GM12878 (cell line): ENCODE measurements around the gene NTN1.

Experiments used
- CHD2 ChIP-seq: IDR thresholded peaks from 2 replicates; pipeline ENCODE4 v1.6.1; 2011; ENCODE audit warnings: low read depth, low read length, improper control_type of control experiment, borderline replicate concordance
- EP300 ChIP-seq, 2 experiments: fragments of 150-350 bp in 1 of 2; IDR thresholded peaks; 2 replicates each; pipeline ENCODE4 v1.6.1; 2011 to 2012; ENCODE audit warnings: low read depth in 2 of 2, low read length in 2 of 2, borderline replicate concordance in 1 of 2, improper control_type of control experiment in 1 of 2, inconsistent platforms in 1 of 2; ENCODE audit not compliant: control insufficient read depth in 1 of 2
- POLR2A ChIP-seq: IDR thresholded peaks from 2 replicates; pipeline ENCODE4 v1.6.1; 2011; ENCODE audit warnings: low read depth, mild to moderate bottlenecking, low read length
- POLR2AphosphoS5 ChIP-seq: IDR thresholded peaks from 2 replicates; pipeline ENCODE4 v1.6.1; 2011; ENCODE audit warnings: mild to moderate bottlenecking, low read length, inconsistent platforms
- RAD21 ChIP-seq: IDR thresholded peaks from 2 replicates; pipeline ENCODE4 v1.6.1; 2011; ENCODE audit warnings: mild to moderate bottlenecking, low read depth, low read length, moderate library complexity; ENCODE audit not compliant: insufficient read depth
- TF ChIP-seq, protein P1 (sequence below): IDR thresholded peaks from 2 replicates; pipeline ENCODE4 v1.6.1; 2012; ENCODE audit warnings: mild to moderate bottlenecking, low read depth, low read length

GRCh38 chr17:9181640-9182039, 160.3 kb downstream of the NTN1 start:
- TF ChIP-seq POLR2AphosphoS5 (no peak), RAD21 (no peak), EP300 (IDR thresholded peaks at IDR 0.05; ENCODE audit: borderline replicate concordance in 1 of 2, control insufficient read depth in 1 of 2, low read depth in 2 of 2, low read length in 2 of 2) (no peak), POLR2A (no peak), CHD2 (no peak)
- TF ChIP-seq, protein P1, sequence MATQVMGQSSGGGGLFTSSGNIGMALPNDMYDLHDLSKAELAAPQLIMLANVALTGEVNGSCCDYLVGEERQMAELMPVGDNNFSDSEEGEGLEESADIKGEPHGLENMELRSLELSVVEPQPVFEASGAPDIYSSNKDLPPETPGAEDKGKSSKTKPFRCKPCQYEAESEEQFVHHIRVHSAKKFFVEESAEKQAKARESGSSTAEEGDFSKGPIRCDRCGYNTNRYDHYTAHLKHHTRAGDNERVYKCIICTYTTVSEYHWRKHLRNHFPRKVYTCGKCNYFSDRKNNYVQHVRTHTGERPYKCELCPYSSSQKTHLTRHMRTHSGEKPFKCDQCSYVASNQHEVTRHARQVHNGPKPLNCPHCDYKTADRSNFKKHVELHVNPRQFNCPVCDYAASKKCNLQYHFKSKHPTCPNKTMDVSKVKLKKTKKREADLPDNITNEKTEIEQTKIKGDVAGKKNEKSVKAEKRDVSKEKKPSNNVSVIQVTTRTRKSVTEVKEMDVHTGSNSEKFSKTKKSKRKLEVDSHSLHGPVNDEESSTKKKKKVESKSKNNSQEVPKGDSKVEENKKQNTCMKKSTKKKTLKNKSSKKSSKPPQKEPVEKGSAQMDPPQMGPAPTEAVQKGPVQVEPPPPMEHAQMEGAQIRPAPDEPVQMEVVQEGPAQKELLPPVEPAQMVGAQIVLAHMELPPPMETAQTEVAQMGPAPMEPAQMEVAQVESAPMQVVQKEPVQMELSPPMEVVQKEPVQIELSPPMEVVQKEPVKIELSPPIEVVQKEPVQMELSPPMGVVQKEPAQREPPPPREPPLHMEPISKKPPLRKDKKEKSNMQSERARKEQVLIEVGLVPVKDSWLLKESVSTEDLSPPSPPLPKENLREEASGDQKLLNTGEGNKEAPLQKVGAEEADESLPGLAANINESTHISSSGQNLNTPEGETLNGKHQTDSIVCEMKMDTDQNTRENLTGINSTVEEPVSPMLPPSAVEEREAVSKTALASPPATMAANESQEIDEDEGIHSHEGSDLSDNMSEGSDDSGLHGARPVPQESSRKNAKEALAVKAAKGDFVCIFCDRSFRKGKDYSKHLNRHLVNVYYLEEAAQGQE = no peak
